SJSA1 (cell line): Measurements from ENCODE around the gene CCDC85A. TPM values are rescaled to one million over a fixed set of nuclear protein-coding genes. Genes with fewer than 3 reads are reported as not detected.

Experiments used
- DNase-seq, 2 experiments: peaks; one replicate each; pipeline ENCODE4 v3.0.0-alpha.2; 2015 to 2020; ENCODE audit warnings: low spot score in 2 of 2, low read depth in 1 of 2
- H3K27ac ChIP-seq: fragments of 250-450 bp; sonication (Bioruptor Pico); 2 replicates; pipeline ENCODE4 v1.5.1; 2020; ENCODE audit warnings: mild to moderate bottlenecking, moderate library complexity
- H3K27me3 ChIP-seq: fragments of 250-450 bp; sonication (Bioruptor Pico); replicated peaks from 2 replicates; pipeline ENCODE4 v1.5.1; 2020; ENCODE audit warnings: mild to moderate bottlenecking, moderate library complexity
- H3K36me3 ChIP-seq: fragments of 250-450 bp; sonication (Bioruptor Pico); 2 replicates; pipeline ENCODE4 v1.5.1; 2020; ENCODE audit warnings: mild to moderate bottlenecking
- H3K4me1 ChIP-seq: fragments of 250-450 bp; sonication (Bioruptor Pico); replicated peaks from 2 replicates; pipeline ENCODE4 v1.6.1; 2021; ENCODE audit warnings: mild to moderate bottlenecking
- H3K4me3 ChIP-seq: fragments of 250-450 bp; sonication (Bioruptor Pico); 2 replicates; pipeline ENCODE4 v1.5.1; 2020; ENCODE audit warnings: mild to moderate bottlenecking
- H3K9me3 ChIP-seq: fragments of 250-450 bp; sonication (Bioruptor Pico); replicated peaks from 2 replicates; pipeline ENCODE4 v1.5.1; 2020; ENCODE audit warnings: mild to moderate bottlenecking
- total RNA-seq: library from RNA; depleted of rRNA; stranded (reverse); fragments of >200 nt; shearing (Covaris generic); gene quantifications from 2 replicates; pipeline ENCODE4 v1.2.3, GENCODE V29; 2014

Gene CCDC85A
- total RNA-seq, 1 experiment from 2014 or later, result 0.37 TPM

DNA sequence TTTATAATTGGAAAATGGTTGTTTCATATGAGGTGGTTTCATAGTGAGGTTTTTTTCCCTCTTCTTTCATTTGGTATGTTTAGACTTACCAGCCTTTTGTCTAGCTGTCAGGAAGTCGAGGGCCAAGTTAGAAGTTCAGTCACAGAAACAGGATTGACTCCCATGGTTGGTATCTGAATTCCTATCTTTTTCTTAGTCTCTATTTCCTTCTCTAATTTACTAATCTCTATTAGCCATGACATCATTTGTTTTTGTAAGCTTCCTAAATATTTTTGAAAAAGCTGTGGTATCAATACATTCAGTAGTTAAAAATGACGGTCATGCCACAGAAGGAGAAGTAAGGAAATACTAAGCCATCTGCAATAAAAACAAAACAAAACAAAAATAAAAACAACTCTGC lies 206.9 kb downstream of the CCDC85A start:
- no peak for DNase-seq

DNA sequence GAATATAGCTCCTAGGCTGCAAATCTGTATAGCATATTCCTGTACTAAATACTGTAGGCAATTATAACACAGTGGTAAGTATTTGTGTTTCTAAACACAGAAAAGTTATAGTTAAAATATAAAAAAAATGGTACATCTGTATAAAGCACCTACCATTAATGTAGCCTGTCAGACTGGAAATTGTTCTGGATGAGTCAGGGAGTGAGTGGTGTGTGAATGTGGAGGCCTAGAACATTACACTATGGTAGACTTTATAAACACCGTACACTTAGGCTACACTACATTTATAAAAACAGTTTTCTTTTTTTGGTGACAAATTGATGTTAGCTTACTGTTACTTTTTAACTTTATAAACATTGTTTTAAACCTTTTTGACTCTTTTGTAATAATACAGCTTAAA lies 226.3 kb downstream of the CCDC85A start:
- Histone ChIP-seq H3K36me3 (no peaks in the 10 kb centered on the region), H3K27ac (no peak overlapping the region), H3K27me3 (no peaks in the 10 kb centered on the region), H3K9me3 (no peaks in the 10 kb centered on the region), H3K4me1 (no peaks in the 10 kb centered on the region), H3K4me3 (no peak overlapping the region)
- DNase-seq, result no peak

More for the DNA sequence above, 206.9 kb downstream of the CCDC85A start:
- Histone ChIP-seq H3K27ac (no peak overlapping the region), H3K36me3 (no peaks in the 10 kb centered on the region), H3K27me3 (no peaks in the 10 kb centered on the region; the same call in 1 of the 2 replicates), H3K4me3 (no peak overlapping the region), H3K9me3 (no peaks in the 10 kb centered on the region), H3K4me1 (no peaks in the 10 kb centered on the region)

DNA sequence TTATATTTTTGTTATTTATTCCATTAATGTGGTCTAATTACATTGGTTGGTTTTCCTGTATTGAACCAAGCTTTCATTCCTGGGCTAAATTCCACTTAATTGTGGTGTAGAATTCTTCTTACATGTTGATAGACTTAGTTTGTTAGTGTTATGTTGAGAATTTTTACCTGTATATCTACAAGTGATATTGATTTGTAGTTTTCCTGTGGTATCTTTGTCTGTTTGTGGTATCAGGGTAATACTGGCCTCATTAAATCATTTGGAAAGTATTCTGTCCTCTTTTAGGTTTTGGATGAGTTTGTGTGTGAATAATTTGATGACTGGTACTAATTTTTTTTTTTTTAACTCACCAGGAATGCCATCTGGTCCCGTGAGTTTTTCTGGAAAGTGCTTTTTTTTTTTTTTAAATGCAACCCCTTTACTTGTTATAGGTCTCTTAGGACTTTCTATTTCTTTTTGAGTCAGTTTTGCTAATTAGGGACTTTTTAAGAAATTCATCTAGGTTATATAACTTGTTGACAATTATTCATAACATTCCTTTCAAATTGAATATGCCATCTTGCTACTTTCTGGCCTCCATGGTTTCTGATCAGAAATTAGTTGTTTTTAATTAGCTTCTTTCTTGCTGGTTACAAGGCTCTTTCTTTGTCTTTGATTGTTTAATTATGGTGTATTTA lies 232.8 kb downstream of the CCDC85A start:
- no peak for DNase-seq
- H3K9me3 ChIP-seq, result no peaks in the 10 kb centered on the region
- H3K4me1 ChIP-seq, result no peaks in the 10 kb centered on the region
- no peaks in the 10 kb centered on the region for H3K27me3 ChIP-seq
- no peak overlapping the region for H3K4me3 ChIP-seq
- H3K27ac ChIP-seq, result no peak overlapping the region
- no peaks in the 10 kb centered on the region for H3K36me3 ChIP-seq
